ENCODE measurements around the gene SLC25A45. TPM values are rescaled to one million over a fixed set of nuclear protein-coding genes. Genes with fewer than 3 reads are reported as not detected.
A peak's percentile ranks its signal among the peaks of the same experiment; 100 is the strongest.

Gene SLC25A45
- total and polyA plus RNA-seq, 11 donors: 3.8 to 11.6 (median 6.6) TPM

DNA sequence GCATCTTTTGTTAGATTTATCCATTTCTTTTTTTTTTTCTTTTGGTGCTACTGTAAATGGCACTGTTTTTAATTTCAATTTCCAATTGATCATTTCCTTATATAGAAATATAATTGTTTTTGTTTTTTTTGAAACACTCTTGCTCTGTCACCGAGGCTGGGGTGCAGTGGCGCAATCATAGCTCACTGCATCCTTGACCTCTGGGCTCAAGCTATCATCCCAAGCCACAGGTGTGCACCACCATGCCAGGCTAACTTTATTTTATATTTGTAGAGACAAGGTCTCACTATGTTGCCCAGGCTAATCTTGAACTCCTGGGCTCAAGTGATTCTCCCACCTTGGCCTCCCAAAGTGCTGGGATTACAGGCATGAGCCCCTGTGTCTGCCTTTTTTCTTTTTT, 20.3 kb upstream of the SLC25A45 start:
- Histone ChIP-seq H3K4me3 (no peak overlapping the region), H3K27ac (peak overlapping the region in 3 of 12 donors; percentile 45 to 85 (median 83)), H3K4me1 (peaks cover 0 to 25% (median 13%) of the 10 kb centered on the region in 12 donors), H3K9me3 (no peaks in the 10 kb centered on the region), H3K36me3 (peaks cover 4 to 93% (median 81%) of the 10 kb centered on the region in 9 donors), H3K27me3 (no peaks in the 10 kb centered on the region)
- no peak for DNase-seq
- intact Hi-C loops (cut with DNase I): no loop called here
- no peak for TF ChIP-seq POLR2A (IDR thresholded peaks at IDR 0.05)
- TF ChIP-seq, protein P1, sequence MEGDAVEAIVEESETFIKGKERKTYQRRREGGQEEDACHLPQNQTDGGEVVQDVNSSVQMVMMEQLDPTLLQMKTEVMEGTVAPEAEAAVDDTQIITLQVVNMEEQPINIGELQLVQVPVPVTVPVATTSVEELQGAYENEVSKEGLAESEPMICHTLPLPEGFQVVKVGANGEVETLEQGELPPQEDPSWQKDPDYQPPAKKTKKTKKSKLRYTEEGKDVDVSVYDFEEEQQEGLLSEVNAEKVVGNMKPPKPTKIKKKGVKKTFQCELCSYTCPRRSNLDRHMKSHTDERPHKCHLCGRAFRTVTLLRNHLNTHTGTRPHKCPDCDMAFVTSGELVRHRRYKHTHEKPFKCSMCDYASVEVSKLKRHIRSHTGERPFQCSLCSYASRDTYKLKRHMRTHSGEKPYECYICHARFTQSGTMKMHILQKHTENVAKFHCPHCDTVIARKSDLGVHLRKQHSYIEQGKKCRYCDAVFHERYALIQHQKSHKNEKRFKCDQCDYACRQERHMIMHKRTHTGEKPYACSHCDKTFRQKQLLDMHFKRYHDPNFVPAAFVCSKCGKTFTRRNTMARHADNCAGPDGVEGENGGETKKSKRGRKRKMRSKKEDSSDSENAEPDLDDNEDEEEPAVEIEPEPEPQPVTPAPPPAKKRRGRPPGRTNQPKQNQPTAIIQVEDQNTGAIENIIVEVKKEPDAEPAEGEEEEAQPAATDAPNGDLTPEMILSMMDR (IDR thresholded peaks at IDR 0.05): no peak
- WGBS, 4 donors: 84 to 92% (median 90%) methylated on average over 2 of the region's 2 CpGs
- no peak for ATAC-seq

DNA sequence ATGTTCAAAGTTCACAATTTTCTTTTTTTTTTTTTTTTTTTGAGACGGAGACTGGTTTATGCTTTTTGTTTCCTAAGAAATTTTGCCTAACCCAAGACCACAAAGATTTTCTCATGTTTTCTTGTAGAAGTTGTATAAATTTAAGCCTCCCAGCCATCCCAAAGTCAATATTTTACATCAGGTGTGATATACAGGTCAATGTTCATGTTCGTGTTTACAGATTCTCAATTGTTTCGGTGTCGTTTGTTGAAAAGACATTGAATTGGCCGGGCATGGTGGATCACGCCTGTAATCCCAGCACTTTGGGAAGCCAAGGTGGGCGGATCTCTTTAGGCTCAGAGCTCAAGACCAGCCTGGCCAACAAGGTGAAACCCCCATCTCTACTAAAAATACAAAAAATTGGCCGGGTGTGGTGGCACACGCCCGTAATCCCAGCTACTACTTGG, 19.4 kb upstream of the SLC25A45 start:
- intact Hi-C loops (cut with DNase I): no loop called here
- H3K9me3 ChIP-seq: no peaks in the 10 kb centered on the region
- H3K4me1 ChIP-seq: peaks cover 0 to 25% (median 13%) of the 10 kb centered on the region in 12 donors
- TF ChIP-seq POLR2A (IDR thresholded peaks at IDR 0.05): no peak
- TF ChIP-seq, protein P1 (IDR thresholded peaks at IDR 0.05): no peak
- no peak for ATAC-seq
- no peaks in the 10 kb centered on the region for H3K27me3 ChIP-seq
- WGBS, 4 donors: 92 to 97% (median 94%) methylated on average over 10 of the region's 10 CpGs
- H3K4me3 ChIP-seq: no peak overlapping the region
- H3K27ac ChIP-seq: no peak overlapping the region
- no peak for DNase-seq
- peaks cover 4 to 93% (median 80%) of the 10 kb centered on the region in 9 donors for H3K36me3 ChIP-seq

DNA sequence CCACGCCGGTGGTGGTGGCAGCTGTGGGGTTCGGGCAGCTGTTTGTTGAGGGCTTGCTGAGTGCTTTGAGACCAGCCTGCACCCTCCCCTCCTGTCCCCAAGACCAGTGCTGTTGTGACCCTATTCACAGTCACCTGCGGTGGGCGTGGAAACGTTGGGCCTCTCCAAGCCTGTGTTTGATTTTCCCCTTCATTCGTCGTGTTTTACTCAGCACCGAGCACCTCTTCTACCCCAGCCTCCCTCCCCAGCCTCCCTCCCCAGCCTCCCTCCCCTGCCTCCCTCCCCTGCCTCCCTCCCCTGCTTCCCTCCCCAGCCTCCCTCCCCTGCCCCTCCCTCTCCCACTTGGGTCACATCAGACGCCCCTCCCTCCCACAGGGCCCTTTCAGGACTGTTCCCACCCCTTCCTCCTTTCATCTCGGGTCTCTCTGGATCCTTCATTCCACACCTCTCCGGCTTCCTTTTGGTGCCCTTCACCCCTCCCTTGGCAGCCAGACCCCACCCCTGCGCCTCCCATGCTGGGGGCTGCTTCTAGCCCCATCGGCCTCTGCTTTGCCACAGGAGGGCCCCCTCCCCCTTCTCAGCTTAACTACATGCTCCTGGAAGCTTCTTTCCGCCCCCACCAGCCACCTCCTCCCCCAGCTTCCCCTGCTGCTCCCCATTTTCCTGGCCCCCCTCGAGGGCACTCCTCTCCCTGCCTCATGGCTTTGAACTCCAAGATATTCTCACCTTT, 18.8 kb upstream of the SLC25A45 start:
- H3K27me3 ChIP-seq: no peaks in the 10 kb centered on the region
- 81 to 84% (median 82%) methylated on average over 16 of the region's 16 CpGs for WGBS, 4 donors
- TF ChIP-seq POLR2A (IDR thresholded peaks at IDR 0.05): no peak
- TF ChIP-seq, protein P1 (IDR thresholded peaks at IDR 0.05): no peak
- peak in 1 of 5 donors; percentile 9 for DNase-seq
- no peaks in the 10 kb centered on the region for H3K9me3 ChIP-seq
- H3K36me3 ChIP-seq: peaks cover 4 to 93% (median 80%) of the 10 kb centered on the region in 9 donors
- H3K4me1 ChIP-seq: peaks cover 0 to 25% (median 13%) of the 10 kb centered on the region in 12 donors
- no peak for ATAC-seq
- H3K27ac ChIP-seq: no peak overlapping the region
- H3K4me3 ChIP-seq: no peak overlapping the region
- intact Hi-C loops (cut with DNase I): no loop called here

DNA sequence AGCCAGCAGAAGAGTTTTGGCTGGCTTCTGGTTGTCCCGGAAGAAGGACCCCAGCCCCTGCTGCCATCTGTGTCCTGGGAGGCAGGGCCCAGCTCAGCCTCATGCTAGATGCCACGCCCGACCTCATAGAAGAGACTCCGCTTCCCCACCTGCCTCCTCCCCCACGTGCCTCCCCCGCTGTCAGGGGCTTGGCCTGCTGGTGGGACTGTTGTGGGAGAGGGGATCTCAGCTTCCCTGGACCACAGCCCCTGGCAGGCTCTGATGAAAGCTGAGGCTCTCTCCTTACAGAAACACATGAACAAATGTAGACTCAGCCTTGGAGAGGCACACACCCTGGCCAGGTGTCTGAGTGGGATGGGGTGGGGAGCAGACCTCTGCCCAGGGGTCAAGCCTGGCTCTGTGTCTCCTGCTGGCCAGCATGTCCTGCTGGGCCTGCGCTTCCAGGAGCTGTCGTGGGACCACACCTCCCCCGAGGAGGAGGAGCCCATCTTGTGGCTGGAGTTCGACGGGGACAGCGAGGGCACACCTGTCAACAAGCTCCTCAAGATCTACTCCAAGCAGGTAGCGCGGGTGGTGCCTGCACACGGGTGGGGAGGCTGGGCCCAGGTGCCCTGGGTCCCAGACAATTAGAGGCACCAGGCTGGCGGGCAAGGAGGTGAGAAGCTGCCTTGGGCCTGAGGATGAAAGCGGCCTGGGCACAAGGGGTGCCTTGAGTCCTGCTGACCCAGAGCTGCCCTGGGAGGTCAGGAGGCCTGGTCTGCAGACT, 18.0 kb upstream of the SLC25A45 start:
- peaks cover 0 to 25% (median 13%) of the 10 kb centered on the region in 12 donors for H3K4me1 ChIP-seq
- DNase-seq (no peak), ATAC-seq (no peak)
- 86 to 94% (median 88%) methylated on average over 6 to 17 of the region's 17 CpGs for WGBS, 4 donors
- TF ChIP-seq, protein P1 (IDR thresholded peaks at IDR 0.05): no peak
- TF ChIP-seq POLR2A (IDR thresholded peaks at IDR 0.05): no peak
- H3K4me3 ChIP-seq: no peak overlapping the region
- H3K36me3 ChIP-seq: peaks cover 4 to 93% (median 80%) of the 10 kb centered on the region in 9 donors
- no peak overlapping the region for H3K27ac ChIP-seq
- no peaks in the 10 kb centered on the region for H3K27me3 ChIP-seq
- no peaks in the 10 kb centered on the region for H3K9me3 ChIP-seq
- intact Hi-C loops (cut with DNase I): no loop called here

All from heart left ventricle (tissue), 16 donors.